Measurements from ENCODE around the gene ALDH1A3.
"Not testable (repeated sequence)": the region's sequence is repeated elsewhere in the genome, so short reads cannot be mapped to it uniquely, and the experiment has no call there.

The ALDH1A3 gene

GRCh38 chr15:100879464-100880138, at the start of gene ALDH1A3:
Gene ALDH1A3 (plus strand): TSS chr15:100879831. CDS start chr15:100879908, 77 bp downstream.
- peak; percentile 62 for DNase-seq (ENCODE audit: low spot score)

- no peak for DNase-seq (ENCODE audit: low spot score)
Measured at GRCh38 chr15:100831467-100831866, 48.2 kb upstream of the ALDH1A3 start.

GRCh38 chr15:100832149-100832942, 47.3 kb upstream of the ALDH1A3 start:
- DNase-seq (ENCODE audit: low spot score), result no peak

DNA sequence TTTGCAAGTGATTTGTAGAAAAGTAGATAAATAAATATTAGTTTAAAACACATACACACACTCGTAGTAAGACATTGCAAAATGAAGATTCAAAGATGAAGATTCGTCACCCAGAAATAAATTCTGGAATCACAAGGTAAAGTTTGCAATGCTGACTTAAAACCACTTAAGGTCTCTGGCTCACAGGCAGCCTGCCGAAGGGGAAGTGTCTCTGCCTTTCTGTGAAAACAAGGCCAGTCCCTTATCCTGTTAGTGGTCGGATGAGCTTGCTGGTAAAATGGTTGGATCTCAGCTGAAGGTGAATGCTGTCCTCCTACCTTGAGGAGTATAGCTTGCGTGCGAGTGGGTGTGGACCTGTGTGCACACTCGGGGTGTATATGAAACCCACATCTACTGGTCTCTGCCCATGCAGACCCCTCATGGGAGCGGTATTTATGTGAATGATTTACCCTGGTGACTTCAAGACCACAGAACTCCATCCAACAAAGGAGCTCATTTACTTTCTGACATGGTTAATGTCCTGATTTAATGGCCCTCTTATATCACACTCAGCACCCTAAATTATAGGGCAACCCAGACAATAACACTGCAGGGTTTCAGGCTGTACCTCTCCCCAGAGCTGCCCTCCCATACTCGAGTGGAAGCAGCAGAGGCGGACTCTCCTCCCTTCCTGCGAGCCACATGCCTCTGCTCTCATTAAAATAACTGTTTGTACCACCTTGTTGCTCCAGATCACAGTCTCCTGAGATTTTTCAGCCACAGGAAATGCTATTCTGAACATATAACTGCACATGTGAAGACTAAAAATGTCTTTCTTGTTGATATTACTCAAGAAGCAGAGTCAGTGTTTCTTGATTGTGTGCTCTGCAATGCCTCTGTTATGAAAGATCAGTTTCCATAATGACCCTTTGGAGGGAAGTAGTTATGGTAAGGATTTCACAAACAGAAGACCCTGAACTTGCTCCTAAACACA, 45.9 kb upstream of the ALDH1A3 start:
- DNase-seq (ENCODE audit: low spot score), result no peak

- no peak for DNase-seq (ENCODE audit: low spot score)
Measured at GRCh38 chr15:100834731-100835130, 44.9 kb upstream of the ALDH1A3 start.

- peak; percentile 13 for DNase-seq (ENCODE audit: low spot score)
Measured at GRCh38 chr15:100835636-100836035, 44.0 kb upstream of the ALDH1A3 start.

- DNase-seq (ENCODE audit: low spot score), result no peak
Measured at GRCh38 chr15:100836501-100836900, 43.1 kb upstream of the ALDH1A3 start.

DNA sequence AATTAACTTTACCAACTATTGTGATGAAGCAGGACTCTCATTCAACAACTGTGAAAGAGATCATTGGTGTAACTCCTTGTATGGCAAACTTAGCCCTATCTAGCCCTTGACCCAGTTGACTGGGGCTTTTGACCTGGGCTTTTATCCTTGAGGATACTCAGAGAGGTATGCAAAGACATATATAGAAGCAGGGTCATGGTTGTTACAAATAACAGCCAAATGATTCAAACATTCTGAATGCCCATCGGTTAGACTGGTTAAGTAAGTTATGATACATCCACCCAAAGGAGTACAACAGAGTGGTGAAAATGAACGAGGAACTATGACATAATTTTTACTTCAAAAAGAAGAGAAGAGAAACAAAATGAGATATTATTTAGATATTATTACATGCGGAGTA, 38.2 kb upstream of the ALDH1A3 start:
- no peak for DNase-seq (ENCODE audit: low spot score)

- peak; percentile 57 for DNase-seq (ENCODE audit: low spot score)
Measured at GRCh38 chr15:100842756-100843730, 36.6 kb upstream of the ALDH1A3 start.

- no peak for DNase-seq (ENCODE audit: low spot score)
Measured at GRCh38 chr15:100844167-100844566, 35.5 kb upstream of the ALDH1A3 start.

DNA sequence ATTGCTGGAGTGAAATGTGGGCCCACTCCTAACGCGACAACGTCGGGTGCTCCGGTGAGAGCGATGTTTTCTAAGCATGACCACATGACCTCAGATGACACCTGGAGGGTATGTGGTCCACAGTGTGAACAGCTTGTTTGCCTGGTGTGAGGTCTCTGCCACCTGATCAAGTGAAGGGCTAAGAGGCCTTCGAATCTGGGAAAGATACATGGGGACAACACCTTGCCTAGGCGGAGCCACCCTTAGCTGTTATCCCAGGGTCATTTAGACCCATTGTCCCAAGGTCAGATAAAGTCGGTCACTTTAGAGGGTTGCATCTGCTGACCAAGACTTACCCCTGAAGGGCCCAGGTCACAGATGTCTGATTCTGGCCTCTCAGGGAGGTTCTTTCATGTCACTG, 34.9 kb upstream of the ALDH1A3 start:
- DNase-seq (ENCODE audit: low spot score), result no peak

DNA sequence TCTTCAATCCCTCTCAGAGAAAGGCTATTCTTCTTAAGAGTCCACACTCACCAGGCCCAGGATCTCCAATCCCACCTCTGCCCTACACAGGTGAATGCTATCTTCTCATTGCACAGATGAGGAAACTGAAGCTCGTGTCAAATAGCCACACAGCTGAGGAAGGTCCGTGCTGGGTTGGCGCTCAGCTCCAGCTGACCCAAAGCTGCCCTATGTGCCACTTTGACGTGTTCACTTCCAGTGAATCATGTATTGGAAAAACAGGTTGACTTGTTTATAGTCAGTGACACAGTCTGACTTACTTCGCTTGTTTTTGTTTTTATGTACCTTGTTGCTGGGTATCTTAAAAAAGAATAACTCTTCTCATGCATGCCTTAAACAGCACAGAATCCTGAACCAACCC, 32.4 kb upstream of the ALDH1A3 start:
- DNase-seq (ENCODE audit: low spot score), result no peak

- peak; percentile 59 for DNase-seq (ENCODE audit: low spot score)
Measured at GRCh38 chr15:100849021-100849854, 30.4 kb upstream of the ALDH1A3 start.

GRCh38 chr15:100849855-100850218, 29.8 kb upstream of the ALDH1A3 start:
- no peak for DNase-seq (ENCODE audit: low spot score)

DNA sequence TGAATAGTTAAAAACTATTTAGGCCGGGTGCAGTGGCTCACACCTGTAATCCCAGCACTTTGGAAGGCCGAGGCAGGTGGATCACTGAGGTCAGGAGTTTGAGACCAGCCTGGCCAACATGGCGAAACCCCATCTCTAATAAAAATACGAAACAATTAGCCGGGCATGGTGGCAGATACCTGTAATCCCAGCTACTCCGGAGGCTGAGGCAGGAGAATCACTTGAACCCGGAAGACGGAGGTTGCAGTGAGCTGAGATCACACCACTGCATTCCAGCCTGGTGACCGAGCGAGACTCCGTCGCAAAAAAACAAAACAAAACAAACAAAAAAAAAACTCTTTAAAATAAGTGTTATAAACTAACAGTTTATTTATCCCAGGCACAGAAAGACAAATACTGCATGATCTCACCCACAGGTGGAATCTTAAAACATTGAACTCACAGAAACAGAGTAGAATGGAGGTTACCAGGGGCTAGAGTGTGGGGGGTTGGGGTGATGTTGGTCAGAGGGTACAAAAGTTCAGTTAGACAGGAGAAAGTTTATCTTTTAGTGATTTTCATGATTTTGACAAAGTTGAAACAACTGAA, 28.1 kb upstream of the ALDH1A3 start:
- DNase-seq (ENCODE audit: low spot score), result not testable (repeated sequence)

DNA sequence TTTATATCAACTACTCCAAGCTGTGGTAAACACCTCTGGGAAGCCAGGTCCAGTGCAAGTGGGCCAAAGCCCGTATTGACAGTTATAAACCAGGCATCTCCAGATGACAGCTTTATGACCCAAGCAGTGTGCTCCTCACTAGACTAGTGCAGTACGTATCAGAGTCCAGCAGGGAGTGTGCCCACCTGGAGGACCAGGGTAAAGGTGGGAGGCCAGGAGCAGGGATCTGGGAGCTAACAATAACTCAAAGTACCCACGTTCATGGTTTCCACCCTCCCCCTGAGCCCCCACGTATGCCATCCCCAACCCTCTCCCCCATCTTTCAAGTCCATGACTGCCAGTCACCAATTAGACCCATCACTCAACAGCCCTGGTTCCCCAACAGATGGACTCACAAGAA, 27.0 kb upstream of the ALDH1A3 start:
- no peak for DNase-seq (ENCODE audit: low spot score)

DNA sequence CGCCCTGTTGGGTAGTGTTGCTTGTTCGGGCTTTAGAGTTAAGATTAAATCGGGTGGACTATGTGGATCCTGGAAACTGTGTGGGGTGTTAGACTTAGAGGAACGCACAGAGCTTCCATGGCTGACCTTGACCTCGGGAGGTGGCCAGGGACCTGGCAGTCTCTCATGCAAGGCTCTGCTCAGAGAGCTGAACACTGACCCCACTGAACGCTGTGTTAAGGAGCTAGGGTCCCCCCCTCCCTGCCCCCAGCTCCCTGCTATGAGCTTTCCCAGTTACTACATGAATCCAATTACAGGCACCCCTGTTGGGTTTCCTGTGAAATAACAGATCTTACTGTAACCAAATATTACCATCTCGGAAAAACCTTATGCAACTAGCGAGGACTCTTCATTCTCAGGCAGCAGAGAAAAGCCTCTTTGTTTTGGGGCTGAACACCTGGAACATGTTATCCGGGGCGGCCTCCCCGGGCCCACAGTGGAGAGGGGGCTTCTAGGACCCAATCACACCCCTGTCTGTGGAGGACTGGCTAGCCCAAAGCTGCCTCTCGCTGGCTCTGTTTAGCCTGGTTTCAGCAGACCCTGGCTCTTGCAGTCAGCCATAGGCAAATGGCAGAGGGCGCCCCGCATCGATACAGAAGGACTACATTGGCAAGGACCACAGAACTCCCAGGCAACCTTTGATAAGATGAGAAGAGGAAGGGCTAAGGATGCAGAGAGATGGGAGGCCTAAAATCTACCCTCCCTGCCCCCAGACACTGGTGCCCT, 25.8 kb upstream of the ALDH1A3 start:
- no peak for DNase-seq (ENCODE audit: low spot score)

GRCh38 chr15:100856867-100857266, 22.8 kb upstream of the ALDH1A3 start:
- DNase-seq (ENCODE audit: low spot score), result no peak

DNA sequence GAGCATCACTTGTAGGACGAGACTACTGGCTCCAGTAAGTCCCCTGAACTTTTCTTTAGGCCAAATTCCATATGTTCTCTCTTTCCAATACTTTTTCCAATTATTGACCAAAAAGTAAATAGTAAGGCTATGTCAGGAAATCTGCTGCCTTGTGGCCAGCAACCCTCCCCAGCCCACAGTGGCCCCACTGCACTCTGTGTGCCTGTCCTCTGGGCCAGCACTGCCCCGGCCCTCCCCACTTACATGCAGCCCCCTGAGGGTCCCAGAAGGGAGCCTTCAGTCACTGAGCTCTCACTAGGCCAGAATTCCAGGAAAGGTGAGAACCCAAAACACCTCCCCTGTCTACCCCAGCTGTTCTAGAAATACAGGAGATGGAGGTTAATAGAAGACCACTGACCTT, 21.3 kb upstream of the ALDH1A3 start:
- no peak for DNase-seq (ENCODE audit: low spot score)
